Activated CD4-positive, alpha-beta T cell treated with anti-CD3 and anti-CD28 coated beads, Interleukin-2, amount 50 U/mL, for 16 hours (primary cell): ENCODE results near the gene TCF25.

Source experiments
- DNase-seq: peaks from one replicate; pipeline ENCODE4 v3.0.0-alpha.2; 2020

The TCF25 gene

DNA sequence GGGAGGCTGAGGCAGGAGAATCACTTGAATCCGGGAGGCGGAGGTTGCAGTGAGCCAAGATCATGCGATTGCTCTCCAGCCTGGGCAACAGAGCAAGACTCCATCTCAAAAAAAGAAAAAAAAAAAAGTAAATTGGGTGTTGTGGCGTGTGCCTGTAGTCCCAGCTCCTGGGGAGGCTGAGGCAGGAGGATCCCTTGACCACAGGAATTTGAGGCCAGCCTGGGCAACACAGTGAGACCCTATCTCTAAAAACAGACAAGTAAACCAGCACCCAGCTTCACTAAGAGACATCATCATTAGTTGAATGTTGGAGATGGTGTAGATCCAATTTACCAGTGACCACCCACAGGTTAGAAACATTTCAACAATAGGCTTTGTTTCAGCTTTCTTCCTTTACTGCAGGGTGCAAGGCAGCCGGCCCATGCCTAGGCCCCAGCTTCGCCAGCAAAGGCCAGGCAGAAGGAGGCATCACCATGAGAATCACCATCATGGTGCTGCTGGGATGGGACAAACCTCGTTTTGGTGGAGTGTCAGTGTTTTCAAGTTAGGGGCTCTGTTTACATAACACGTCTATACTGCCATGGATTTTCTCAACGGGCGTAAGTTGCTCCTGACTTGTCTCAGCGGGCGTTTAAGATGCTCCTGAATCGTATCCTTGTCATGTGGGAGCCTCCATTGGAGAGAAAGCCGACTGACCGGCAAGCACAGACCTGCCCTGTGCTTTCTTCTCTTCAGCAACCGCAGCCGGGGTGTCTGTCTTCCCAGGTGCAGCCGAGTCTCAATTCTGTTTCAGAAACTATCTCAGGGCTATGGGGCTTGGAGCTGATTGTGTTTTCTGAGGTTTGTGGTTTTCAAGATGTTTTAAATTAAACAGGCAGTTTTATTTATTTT is 7.3 kb downstream of the TCF25 start:
- DNase-seq: no peak

DNA sequence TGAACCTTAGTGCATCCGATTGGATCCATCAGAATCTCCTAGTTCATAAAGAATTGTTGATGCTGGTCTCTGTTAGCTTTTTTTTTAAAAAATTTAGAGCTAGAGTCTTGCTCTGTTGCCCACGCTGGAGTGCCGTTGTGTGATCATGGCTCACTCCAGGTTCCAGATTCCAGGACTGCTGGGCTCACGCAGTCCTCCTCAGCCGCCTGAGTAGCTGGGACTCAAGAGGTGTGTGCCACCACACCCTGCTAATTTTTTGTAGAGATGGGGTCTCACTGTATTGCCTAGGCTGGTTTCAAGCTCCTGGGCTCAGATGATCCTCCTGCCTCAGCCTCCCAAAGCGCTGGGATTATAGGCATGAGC is 8.0 kb downstream of the TCF25 start:
- DNase-seq: no peak

DNA sequence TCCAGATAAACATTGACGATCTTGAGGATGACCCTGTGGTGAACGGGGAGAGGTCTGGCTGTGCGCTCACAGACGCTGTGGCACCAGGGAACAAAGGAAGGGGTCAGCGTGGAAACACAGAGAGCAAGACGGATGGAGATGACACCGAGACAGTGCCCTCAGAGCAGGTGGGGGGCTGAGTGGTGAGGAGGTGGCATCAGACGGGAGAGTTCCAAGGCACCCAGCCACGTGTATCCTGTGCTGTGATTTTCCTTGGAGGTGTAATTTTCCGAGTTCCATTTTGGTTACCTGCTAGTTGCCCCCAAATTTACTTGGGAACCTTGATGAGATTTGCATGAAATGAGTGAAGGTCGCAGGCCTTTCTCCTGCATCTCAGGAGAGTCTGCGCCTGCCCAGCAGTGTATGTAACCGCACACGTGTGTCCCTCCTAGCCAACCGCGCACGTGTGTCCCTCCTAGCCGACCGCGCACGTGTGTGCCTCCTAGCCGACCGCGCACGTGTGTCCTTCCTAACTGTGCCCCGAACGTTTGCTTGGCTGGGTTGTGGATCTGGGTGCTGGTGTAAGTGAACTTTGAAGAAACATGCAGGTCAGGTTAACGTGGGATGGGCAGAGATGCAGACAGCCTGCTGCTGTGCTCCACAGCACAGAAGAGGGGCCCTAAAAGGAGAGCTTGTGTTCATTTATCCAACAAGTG is 10.1 kb downstream of the TCF25 start:
- DNase-seq: no peak

DNA sequence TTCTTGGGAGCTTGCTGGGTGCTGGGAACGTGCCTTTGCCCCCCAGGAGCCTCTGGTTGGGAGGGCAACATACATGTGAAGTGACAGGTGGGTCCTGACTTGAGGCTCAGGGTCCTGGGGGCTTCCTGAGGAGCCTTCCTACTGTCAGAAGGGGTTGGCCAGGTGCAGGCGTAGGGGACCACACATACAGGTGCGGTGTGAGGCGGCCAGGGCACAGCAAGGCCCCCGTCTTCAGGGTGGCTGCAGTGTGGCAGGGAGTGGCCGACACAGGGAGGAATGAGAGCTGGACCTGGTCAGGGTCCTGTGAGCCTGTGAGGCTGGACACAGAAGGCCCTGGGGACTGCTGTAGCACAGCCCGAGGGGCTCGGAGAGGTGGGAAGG is 10.6 kb downstream of the TCF25 start:
- DNase-seq: no peak

DNA sequence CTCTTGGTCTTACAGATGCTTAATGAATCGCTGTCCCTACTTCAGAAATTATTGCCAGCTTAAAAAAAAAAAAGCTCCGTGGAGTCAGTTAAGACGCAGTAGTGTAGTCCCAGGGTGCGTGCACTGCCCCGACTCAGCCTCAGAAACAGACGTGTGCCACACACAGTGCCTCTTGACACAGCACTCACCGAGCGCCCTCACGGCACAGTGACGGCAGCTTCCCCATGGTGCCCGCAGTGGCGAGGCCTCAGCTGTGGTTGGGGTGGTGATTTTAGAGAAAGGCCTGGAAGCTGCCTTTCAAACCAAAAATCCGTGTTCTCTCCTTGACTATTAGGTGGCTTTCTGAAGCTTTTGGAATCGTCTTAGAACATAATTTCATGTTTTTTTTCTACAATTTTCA is 13.9 kb downstream of the TCF25 start:
- no peak for DNase-seq

DNA sequence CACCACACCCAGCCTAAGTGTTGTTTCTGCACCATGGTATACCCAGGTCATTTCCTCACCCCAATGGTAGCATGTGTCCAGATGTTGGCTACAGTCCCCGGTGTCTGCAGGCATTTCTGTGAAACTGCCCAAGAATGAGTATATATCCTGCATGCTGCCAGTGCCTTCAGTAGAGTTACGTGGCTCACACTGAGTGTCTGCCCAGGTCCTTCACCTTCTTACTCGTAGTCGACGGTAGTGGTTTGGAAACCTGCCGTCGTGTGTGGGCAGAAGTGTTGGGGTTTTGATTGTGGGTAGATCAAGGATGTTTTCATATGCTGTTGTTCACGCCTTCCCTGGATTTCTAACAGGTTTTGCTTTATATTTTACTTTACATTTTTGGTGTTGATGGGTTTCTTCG is 16.8 kb downstream of the TCF25 start:
- DNase-seq: peak; percentile 49

DNA sequence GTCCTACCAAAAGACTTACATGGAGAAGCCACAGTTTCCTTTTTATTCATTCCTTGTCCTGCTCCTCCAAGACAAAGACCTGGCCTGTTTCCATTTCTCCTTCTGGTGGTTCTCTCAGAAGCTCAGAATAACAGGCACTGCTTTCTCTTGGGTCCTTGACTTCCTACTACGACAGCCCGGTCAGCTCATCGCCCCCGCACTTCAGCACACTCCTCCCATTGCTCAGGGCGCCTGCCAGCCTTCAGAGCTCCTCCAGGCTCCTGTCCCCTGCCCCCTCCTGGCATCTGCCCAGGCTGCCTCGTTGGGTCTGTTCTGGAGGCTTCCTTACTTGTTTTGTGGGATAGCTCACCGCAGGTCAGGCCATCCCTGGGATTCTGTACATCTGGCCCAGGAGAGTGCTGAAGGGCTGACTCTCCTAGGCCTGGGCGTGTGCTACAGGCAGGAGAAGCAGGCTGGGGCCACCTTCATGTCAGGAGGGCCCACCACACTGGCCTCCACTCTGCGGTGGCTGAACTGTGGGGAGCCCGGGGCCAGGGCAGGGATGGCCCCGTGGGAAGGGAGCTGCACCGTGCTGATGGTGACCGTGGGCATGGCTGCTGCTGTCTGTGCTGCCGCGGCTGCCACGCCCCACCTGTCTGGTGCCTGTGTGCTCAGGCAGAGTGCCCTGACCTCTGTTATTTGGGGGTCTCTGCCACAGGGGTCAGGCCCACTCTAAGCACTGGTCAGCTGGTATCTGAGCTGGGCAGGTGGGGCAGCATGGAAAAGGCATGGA is 17.7 kb downstream of the TCF25 start:
- no peak for DNase-seq

DNA sequence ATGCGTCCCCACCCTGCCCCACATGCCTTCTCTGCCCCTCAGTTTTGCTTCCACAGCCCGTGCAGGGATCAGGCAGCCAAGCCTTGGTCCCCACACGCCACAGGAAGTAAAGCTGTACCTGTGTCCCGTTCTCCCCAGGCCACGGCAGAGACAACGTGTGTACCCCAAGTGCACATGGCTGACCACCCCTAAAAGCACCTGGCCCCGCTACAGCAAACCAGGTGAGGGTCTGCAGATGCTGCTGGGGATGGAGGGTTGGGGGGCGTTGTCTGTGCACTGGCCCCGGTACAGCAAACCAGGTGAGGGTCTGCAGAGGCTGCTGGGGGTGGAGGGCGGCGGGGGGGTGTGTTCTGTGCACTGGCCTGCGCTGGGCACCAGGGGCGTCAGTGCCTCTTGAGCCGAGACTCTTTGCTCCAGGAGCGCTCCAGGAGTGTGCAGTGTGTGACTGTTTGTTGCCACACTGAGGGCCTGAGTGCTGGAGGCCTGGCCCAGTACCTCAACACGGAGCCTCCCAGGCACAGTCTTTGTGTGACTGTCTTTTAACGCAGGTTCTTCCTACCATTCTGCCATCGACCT is 18.8 kb downstream of the TCF25 start:
- DNase-seq: no peak

DNA sequence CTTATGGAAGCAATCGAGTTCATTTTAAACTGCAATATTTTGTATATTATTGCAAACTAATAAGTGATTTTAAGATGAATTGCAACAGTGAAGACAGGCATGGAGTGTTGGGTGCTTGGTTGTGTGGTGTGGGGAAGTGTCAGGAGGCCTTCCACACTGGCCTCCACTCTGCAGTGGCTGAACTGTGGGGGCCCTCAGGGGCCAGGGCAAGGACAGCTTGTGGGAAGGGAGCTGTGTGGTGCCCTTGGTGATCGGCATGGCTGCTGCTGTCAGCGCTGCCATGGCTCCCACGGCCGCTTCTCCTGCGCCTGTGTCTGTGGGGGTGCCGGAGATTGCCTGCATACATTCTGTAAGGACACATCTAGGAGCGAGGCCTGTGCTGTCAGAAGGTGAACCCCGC is 19.2 kb downstream of the TCF25 start:
- no peak for DNase-seq

DNA sequence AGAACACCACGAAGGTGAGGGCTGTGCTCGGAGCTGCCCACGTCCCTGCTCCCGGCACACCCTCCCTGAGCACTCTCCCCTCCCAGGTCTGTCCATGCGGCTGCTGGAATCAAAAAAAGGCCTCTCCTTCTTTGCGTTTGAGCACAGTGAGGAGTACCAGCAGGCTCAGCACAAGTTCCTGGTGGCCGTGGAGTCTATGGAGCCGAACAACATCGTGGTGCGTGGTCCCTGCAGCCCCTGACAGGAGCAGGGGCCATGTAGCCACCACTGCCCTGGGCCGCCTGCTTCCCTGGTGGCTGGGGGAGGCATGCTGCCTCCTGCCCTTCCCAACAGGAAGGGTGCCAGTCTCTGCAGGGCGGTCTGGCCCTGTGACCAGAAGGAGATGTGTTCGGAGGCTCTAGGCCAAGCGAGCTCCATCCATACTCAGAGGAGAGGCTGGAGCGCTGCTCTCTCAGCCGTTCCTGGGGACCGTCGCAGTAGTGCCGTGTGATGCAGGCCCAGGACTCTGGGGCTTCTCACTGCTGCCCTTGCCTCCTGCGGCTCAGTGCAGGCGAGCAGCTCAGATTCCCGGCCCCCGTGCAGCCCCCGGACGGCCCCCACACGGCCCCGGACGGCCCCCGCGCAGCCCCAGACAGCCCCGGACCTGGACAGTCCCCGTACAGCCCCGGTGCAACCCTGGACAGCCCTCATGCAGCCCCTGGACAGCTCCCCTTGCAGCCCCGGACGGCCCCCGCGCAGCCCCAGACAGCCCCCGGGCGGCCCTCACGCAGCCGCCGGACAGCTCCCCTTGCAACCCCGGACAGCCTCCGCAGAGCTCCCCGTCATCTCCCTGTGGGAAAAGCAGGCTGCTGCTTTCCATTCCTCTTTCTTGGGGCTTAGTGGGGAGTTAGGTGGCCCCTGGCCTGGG is 20.5 kb downstream of the TCF25 start:
- DNase-seq: no peak

DNA sequence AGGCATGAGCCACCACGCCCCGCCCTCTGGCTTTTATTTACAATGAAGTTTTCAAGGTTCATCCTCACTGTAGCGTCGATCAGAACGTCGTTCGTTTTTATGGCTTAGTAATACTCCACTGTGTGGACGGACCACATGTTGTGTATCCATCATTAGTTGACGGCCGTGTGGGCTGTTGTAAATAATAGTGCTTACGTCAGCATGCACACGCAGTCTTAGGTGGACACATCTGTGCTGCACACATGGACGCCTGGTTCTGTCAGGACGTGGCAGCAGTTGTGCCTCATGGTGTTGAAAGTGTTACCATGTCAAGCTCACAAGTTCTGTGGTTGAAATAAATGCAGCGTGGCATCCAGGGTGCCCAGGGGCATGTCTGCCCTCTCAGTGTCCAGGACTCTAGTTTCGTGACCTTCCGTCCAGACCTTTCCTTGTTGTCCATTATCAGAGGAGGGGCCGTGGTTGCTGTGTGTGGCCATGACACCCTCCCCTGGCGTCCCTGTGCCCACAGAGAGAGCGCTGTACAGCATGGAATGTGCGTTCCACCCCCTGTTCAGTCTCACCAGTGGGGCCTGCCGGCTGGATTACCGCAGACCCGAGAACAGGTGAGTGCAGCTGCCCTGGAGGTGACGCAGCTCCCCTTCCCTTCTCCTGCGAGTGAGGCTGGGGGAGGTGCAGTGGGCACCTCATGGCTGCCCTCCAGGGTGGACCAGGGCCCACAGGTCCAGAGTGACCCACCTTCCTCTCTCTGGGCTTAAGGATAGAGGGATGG is 22.3 kb downstream of the TCF25 start:
- DNase-seq: no peak

DNA sequence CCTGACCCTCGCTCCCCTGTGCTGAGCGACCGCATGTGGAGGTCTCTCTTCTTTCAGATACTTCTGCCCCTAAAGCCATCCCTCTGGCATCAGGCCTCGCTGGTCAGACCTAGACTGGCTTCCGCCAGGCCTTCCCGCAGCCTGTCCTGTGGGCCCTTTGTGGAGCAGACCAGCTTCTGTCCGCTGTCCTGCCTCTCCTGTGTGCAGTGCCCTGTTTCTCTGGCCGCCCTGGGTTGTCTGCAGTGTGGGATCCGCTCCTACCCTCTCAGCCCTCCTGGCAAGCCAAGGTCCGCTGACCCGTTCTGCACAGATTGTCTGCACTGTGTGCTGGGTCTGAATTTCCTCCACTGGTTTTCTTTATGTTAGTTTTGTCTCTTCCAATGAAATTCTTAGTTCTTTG is 23.8 kb downstream of the TCF25 start:
- no peak for DNase-seq

DNA sequence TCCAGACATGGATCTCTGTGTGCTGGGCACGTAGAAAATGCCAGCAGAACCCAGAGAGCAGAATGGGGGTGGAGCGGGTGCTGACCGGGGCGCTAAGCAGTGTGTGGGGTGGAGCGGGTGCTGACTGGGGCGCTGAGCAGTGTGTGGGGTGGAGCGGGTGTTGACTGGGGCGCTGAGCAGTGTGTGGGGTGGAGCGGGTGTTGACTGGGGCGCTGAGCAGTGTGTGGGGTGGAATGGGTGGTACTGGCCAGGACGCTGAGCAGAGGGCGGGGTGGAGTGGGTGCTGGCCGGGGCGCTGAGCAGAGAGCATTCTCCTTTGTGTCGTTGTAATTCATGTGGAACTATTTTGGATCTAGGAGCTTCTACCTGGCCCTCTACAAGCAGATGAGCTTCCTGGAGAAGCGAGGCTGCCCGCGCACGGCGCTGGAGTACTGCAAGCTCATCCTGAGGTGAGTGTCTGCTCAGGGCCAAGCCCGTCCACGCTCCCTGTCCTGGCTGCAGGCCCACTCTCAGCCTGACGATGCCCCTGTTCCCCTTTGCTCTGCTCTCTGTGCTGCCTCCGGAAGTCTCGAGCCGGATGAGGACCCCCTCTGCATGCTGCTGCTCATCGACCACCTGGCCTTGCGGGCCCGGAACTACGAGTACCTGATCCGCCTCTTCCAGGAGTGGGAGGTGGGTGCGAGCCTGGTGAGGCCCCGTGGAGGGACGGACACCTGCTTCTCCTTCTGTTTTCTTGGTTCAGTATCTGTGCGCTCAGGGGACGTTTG is 25.0 kb downstream of the TCF25 start:
- no peak for DNase-seq

DNA sequence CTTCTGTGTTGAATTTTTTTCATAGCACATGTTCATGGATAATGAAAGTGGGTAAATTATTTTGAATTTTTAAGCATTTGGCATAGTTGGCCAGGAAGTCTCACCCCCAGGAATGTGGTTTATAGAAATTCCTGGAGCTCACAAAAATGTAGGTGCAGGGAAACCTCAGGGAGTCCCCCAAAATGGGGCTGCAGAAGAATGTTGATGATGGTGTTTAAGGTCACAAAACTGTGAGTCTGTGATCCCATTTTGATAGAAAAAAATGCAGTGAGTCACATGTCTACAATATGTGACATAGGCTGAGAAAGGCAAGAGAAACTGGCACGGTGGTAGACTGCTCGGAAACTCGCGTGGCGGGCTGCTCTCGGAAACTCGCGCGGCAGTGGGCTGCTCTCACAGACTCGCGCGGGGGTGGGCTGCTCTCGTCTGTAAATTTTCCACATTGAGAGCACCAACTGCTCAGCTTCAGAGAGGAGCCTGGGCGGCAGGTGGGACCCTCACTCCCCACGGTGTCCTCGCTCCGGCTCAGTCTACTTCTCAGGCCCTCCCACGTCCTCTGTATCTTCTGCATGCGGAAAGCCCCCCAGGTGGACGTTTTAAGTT is 26.6 kb downstream of the TCF25 start:
- DNase-seq: no peak

DNA sequence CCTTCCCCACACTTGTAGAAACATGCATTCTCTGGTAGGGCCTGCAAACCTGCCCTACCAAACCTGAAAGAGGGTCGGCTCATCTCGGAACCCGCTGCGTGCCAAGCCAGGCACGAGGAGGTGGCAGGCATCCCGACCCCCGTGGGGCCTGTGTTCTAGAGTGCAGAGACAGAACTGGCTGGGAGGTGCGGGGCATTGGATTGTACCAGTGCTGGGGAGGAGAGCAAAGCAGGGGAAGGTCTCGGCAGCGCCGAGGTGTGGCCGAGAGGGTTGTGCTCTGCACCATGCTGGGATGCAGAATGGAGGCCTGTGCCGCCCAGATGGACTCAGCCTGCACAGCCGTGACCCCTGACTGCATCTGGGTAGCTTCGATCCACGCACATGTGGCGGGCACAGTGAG is 27.5 kb downstream of the TCF25 start:
- no peak for DNase-seq

DNA sequence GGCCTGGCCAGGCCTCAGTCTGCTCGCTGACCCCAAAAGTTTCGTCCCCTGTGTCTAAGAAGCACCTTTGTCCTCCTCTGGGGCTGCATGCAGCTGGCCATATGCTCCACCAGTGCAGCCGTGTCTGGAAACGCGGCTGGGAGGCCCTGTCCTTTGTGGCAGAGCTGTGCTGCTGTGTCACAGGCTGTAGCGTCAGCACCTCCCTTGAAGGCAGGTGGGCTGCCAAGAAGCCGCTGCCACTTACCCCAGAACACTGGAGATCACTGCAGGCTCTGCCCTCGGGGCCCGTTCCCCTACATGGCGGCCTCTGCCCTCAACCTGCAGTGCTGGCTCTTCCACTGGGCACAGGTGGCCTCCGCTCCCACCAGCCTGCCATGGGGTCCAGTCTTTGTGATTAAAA is 29.6 kb downstream of the TCF25 start:
- no peak for DNase-seq

DNA sequence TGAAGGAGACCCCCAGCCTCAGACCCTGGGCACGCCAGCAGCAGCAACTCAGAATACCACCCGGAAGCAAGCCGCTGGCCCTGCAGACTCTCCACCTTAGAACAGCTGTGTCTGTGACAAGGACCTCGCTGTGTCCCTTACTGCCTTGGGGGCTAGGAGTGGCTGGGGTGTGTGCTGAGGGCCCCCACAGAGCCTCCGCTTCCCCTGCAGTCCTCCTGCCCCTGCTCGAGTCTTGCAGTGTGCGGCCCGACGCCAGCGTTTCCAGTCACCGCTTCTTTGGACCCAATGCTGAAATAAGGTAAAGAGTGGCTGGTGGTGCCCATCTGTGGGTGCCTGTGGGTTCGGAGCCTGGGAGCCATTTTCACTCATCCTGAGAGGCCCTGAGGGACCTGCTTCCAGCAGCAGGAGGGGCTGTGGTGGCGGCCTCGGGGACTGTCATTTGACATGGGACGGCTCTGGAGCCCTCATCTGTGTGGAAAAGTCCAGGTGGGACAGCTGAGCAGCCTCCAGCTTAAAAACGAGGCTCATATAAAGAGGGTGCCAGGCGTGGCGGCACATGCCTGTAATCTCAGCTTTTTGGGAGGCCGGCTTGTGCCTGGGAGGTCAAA is 30.6 kb downstream of the TCF25 start:
- no peak for DNase-seq

DNA sequence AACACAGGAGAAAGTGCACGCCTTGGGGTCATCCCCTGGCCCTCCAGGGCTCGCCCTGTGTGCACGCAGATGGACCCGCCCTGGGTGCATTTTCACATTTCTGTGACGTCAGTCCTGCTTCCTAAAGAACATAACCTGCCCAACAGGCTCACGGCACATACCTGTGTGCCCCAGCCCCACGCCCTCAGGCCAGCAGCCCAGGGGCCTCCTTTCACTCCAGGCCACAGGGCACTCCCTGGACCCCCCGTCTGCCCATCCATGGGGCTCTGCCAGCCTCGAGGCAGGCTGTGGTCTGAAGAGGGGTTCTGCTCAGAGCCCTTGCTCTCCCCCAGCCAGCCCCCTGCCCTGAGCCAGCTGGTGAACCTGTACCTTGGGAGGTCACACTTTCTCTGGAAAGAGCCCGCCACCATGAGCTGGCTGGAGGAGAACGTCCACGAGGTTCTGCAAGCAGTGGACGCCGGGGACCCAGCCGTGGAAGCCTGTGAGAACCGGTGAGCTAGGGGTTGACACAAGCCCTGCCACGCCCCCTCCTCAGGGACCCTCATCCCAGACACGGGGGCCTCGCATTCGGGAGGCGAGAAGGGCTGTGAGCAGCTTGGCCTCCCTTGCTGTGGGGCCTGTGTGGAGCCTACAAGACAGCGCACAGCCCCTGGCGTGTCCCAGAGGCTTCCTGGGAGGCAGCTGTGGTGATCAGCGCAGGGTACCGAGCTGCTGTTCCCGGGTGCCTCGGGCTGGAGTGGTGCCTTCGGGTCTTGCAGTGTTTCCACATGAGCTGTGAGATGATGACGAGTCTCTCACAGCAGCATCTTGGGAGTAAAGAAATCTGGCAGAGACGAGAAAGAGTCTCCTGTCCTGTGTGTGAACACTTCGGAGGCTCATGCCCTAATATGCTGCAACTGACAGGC is 31.5 kb downstream of the TCF25 start:
- no peak for DNase-seq
